Suppressor macrophage treated with lipopolysaccharide for 1 hour (primary cell): Measurements from ENCODE around the gene SPAG6.
A peak's percentile ranks its signal among the peaks of the same experiment; 100 is the strongest.
"Not testable (repeated sequence)": the region's sequence is repeated elsewhere in the genome, so short reads cannot be mapped to it uniquely, and the experiment has no call there.

ENCODE experiments used
- DNase-seq, 3 donors: peaks; one replicate each; pipeline ENCODE4 v3.0.0-alpha.2; 2020 to 2022

Gene SPAG6

GRCh38 chr10:22345301-22346095 is at the start of gene SPAG6:
TSS of gene SPAG6 (plus strand) at chr10:22345496. CDS start at chr10:22345612, 116 bp downstream.
- peak; percentile 78 to 87 (median 81) for DNase-seq

DNA sequence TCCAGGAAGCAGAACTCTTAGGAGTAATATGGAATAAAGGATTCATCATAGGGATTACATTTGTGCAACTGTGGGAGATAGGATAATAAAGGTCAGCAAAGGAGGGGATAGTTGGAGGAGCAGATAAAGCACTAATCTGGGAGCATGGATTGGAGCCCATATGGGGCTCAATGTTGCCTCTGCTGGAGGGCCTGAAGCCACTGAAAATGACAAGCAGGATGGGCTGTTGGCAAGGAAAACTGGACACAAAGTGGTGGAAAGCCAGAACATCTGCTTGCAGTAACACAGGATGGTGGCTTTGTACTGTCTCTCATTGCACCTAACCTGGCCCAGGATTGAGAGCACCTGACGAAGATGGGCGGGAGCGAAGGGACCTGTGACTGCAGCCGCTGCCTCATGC is 44.1 kb upstream of the SPAG6 start:
- DNase-seq = no peak

DNA sequence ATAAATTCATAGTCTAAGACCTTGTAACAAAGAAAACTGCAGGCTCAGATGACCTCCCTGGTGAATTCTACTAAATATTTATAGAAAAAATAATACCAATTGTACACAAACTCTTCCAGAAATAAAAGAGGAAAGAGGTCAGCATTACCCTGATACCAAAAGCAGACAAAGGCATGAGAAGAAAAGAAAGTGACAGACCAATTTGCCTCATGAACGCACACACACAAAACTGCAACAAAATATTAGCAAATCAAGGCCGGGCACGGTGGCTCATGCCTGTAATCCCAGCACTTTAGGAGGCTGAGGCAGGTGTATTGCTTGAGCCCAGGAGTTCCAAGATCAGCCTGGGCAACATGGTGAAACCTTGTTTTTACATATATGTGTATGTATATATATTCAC is 41.8 kb upstream of the SPAG6 start:
- DNase-seq = no peak

DNA sequence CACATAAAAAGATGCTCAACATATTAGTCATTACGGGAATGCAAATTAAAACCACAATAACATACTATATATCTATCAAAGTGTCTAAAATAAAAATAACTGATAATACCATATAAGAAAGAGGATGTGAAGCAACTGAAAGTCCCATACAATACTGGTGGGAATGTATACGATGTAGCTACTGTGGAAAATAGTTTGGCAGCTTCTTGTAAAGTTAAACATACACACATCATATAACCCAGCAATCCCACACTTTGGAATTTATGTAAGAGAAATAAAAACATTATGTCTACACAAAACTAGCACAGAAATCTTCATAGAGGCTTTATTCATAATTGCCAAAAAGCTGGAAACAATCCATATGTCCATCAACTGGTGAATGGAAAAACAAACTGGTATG is 39.6 kb upstream of the SPAG6 start:
- no peak for DNase-seq

DNA sequence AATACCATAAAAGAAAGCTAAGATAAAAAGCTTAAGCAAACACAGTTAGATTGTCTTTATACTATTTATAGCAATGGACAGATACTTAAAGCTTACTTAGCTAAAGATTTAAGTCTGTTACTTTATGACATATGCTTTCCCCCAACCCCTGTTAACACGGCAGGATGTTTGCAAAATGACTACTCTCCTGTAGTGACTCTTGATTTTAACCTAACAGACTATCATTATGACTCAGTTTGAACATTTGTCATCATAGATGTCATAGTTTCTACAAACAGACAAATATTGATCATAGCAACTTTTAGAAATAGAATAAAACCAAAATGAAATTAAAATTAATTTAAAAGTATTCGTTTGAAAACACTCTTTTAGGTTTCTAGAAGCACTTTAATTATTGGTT is 36.9 kb upstream of the SPAG6 start:
- DNase-seq = peak in 2 of 3 donors; percentile 7 to 27

DNA sequence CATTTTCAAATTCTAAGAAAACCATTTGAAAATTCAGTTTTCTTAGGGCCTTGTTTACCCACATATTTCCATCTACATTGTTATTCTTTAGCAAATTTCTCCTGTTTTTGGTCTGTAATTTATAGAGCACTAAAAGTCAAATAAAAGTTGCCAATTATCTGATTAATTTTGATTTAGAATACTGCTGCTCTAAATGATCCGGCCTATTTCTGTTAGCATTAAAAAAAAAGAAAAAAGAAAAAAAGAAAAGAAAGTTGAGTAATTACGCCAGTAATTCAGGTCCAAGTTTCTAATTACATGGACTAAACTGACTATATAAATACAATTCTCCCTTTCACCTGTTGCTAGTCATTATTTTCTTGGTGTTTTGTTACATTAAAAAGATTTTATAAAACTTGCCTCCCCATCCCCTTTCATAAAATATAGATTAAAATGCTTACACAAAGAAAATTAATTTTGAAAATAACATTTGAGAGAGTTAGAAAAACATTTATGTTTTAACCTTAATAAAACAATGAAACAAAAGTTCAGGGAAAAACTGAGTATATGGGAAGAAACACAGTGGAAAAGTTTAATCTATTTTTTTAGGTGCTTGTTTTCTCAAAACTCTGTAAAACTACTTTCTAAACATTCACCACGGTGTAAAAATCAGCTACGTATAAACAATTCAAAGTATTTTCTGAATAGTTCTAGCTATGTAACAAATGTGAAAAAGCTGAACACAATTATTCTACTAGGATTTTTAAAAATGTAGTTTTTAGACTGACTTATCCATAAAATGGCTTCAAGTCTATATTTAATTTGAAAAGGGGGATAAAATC is 35.9 kb upstream of the SPAG6 start:
- no peak for DNase-seq

- not testable (repeated sequence) for DNase-seq
Measured at GRCh38 chr10:22310012-22310411, 35.3 kb upstream of the SPAG6 start.

- DNase-seq = no peak
Measured at GRCh38 chr10:22310928-22311327, 34.4 kb upstream of the SPAG6 start.

GRCh38 chr10:22314852-22315251 is 30.4 kb upstream of the SPAG6 start:
- no peak for DNase-seq

DNA sequence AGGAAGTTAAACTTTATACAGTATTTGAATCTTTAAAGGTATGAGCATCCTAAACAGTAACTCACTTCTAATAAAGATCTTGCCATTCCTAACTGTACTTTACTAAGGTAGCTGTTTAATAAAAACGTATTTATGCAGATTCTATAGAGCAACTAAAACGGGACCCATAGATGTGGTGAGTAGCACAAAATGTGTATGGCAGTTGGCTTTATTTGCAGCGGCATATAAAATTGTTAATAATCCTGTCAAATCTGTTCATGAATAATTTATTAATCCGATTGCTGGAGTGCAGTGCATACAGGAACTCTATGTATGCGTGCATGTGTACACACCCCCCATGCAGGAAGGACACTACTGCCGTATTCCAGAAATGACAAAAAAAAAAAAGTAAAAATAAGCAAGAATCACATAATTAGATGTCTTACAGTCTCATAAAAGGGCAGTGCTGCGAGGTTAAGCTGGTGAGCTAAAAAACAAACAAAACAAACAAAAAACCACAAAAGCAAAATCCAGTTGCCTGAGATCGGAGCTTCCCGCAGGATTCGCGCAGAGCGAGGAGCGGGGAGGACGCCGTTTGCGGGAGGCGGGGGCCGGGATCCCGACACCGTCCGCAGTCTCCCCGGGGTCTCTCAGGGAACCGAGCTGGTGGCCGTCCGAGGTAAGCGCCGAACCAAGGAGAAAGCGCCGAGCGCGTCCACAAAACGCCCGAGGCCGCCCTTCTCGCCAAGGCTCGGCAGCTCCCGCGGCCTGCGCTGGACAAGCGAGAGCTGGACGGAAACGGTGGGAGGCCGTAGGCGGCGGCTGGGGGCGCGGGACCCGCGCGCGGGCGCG is 29.6 kb upstream of the SPAG6 start:
- DNase-seq = peak in 1 of 3 donors; percentile 18

GRCh38 chr10:22316286-22317075 is 28.8 kb upstream of the SPAG6 start, which contains the start of gene COMMD3:
TSS of gene COMMD3 (plus strand) at chr10:22316388. CDS start at chr10:22316418, 30 bp downstream.
- peak; percentile 87 to 95 (median 94) for DNase-seq

- peak in 1 of 3 donors; percentile 35 for DNase-seq
Measured at GRCh38 chr10:22317076-22317370, 28.3 kb upstream of the SPAG6 start.

- DNase-seq = no peak
Measured at GRCh38 chr10:22317771-22318565, 27.3 kb upstream of the SPAG6 start.

DNA sequence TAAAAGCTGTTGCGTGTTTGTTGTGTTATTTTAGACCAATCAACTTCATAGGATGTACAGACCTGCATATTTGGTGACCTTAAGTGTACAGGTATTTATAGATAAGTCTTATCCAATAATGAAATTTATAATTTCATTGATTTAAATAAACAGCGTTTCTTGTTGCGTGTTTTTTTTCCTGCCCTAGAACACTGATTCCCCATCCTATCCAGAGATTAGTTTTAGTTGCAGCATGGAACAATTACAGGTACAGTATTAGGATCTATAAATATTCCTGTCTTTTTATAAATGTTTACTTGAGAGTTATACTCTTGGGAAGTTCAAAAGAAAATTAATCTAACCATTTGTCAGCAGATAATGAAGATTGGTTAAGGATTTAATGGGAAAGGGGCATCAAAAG is 26.5 kb upstream of the SPAG6 start:
- no peak for DNase-seq

GRCh38 chr10:22319547-22319979 is 25.7 kb upstream of the SPAG6 start:
- no peak for DNase-seq

DNA sequence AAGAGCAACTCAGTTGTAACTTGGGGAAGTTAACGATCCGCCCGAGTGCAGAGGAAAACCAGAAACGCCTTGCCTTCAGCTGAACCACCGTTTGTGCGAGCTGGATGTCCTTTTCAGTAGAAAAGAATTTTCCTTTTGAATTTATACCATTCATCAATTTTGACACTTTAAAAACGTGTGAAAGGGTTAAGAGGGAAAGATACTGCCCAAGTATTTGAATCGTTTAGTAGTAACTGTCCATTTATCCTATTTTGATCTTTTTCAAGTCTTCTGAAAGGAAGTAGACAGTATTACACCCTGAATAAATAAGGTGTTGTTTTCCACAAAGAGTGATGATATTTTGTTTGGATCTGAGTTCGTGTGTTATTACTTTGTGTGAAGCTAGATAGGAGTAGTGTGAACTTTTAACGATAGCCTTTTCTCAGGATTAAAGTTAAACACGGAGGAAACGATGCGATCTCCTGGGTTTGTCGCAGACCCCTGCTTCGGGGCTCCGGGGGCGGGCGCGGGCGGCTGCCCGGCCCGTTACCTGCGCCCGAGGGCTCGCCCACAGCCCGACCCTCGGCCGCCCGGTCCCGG is 25.2 kb upstream of the SPAG6 start:
- peak in 1 of 3 donors; percentile 46 for DNase-seq

GRCh38 chr10:22320591-22321155 is 24.6 kb upstream of the SPAG6 start, which contains the start of gene BMI1:
TSS of gene BMI1 (plus strand) at chr10:22321099. CDS start at chr10:22326450, 5,351 bp downstream.
- peak; percentile 50 to 77 (median 62) for DNase-seq

GRCh38 chr10:22321156-22321923 is 24.0 kb upstream of the SPAG6 start:
- DNase-seq = peak; percentile 74 to 84 (median 78)

DNA sequence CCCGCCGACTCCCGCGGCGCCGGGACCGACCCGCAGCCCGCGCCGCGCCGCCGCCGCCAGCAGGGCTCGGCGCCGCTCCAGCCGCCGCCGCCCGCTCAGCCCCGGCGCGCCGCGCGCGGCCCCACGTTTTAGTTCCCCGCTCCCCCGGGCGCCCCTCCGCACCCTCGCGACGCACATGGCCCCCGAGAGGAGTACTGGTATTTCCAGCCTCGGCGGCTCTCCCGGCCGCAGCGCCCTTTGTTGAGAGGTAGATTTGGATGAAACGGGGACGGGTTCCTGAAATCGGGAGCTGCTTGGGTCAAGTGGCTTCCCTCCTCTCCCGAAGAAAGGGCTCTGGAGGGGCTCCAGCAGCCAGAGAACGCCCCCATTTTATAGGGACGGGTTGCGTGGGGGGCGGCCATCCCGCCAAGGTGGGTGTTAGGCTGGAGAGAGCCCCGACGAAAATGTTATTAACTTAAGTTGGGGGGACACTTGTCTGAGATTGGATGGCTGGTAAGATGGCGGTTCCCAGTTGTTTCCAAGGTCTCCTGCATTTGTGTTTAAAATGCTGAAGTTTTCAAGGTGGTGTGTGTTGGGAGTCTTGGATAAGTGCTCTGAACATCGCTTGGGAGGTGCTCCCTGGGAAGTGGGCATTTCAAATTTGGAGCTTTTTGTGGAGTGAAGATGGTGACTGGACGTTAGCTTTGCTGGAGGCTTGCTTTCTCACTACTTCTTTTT is 23.2 kb upstream of the SPAG6 start:
- DNase-seq = no peak
